Measurements from ENCODE around the gene DMP1.

DNA sequence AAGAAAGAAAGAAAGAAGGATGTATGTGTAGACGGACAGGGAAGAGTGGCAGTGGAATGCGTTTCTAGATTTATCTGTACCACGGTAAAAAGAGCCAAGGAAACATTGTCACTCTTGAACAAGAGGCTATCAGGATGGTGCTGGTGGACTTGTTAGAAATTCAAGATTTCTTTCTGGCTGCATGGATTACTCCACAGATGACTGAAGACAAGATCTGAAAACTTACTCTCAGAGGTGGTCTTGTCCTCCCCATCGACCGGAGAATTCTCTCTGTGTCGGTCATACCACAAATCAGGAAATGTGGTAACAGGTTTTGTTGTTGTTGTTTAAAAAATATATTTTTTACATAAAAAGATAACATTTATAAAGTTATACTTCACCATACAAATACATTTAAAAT lies 30.0 kb upstream of the DMP1 start:
- TF ChIP-seq, protein P1, sequence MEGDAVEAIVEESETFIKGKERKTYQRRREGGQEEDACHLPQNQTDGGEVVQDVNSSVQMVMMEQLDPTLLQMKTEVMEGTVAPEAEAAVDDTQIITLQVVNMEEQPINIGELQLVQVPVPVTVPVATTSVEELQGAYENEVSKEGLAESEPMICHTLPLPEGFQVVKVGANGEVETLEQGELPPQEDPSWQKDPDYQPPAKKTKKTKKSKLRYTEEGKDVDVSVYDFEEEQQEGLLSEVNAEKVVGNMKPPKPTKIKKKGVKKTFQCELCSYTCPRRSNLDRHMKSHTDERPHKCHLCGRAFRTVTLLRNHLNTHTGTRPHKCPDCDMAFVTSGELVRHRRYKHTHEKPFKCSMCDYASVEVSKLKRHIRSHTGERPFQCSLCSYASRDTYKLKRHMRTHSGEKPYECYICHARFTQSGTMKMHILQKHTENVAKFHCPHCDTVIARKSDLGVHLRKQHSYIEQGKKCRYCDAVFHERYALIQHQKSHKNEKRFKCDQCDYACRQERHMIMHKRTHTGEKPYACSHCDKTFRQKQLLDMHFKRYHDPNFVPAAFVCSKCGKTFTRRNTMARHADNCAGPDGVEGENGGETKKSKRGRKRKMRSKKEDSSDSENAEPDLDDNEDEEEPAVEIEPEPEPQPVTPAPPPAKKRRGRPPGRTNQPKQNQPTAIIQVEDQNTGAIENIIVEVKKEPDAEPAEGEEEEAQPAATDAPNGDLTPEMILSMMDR (IDR thresholded peaks at IDR 0.05; ENCODE audit: insufficient read depth, low read length): no peak
- no peak for TF ChIP-seq GABPA (IDR thresholded peaks at IDR 0.05; ENCODE audit: low read depth)

All from HL-60 (cell line).